Tongue (tissue), 2 donors: Measurements from ENCODE around the gene IQGAP2. TPM values are rescaled to one million over a fixed set of nuclear protein-coding genes. Genes with fewer than 3 reads are reported as not detected.
"Not testable (repeated sequence)": the region's sequence is repeated elsewhere in the genome, so short reads cannot be mapped to it uniquely, and the experiment has no call there.

ENCODE experiments used
- DNase-seq: peaks from one replicate; pipeline ENCODE4 v3.0.0-alpha.2; 2015
- total RNA-seq: library from RNA; depleted of rRNA; stranded (reverse); fragments of >200 nt; gene quantifications from one replicate; pipeline ENCODE4 v1.2.3, GENCODE V29; 2014

IQGAP2 gene
- total RNA-seq, 1 donor from 2014 or later = 32.8 TPM

DNA sequence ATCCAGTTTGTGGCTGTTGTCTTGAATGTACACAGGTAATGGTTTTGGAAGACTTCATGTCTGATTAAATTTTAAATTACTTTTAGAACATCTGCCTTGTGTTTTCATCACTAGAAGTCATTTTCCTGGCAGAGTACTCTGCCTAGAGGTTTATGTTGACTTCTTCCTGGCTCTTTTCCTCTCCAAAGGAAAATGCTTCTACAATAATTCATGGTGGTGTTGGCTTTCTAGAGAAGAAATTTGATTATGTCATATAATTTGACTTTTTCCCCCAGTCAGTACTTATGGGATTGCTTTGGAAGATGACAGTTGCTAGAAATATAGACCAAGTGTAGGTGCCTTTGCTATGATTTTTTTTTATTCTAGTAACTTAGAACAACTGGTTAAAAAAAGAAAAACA, 173.4 kb downstream of the IQGAP2 start:
- DNase-seq = peak; percentile 74

- peak; percentile 28 for DNase-seq
Measured at GRCh38 chr5:76576996-76577395, 173.9 kb downstream of the IQGAP2 start.

GRCh38 chr5:76579166-76579937, 176.3 kb downstream of the IQGAP2 start:
- no peak for DNase-seq

GRCh38 chr5:76580981-76581380, 177.9 kb downstream of the IQGAP2 start:
- no peak for DNase-seq

GRCh38 chr5:76582230-76583162, 179.4 kb downstream of the IQGAP2 start:
- DNase-seq = no peak

- peak; percentile 42 for DNase-seq
Measured at GRCh38 chr5:76583163-76584047, 180.3 kb downstream of the IQGAP2 start.

GRCh38 chr5:76585783-76586217, 182.7 kb downstream of the IQGAP2 start:
- DNase-seq = no peak

GRCh38 chr5:76586531-76586930, 183.4 kb downstream of the IQGAP2 start:
- DNase-seq = no peak

DNA sequence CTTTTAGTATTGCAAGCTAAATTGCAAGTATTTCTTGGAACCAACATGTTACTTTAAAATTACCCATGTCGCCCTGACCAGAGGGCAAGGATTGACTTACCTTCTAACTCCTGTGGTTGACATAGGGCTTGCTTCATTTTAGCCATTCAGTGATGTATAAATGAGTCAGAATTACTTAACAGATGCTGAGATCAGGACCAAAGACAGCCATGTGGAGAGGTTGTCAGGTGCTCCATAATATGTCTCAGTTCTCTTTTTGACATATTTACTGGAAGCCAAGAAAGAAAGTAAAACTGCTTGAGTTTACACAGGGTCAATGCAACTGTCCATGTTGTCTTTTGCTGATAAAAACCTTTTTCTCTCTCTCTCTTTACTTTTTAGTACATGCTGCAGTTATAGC, 186.9 kb downstream of the IQGAP2 start:
- no peak for DNase-seq

GRCh38 chr5:76591366-76591765, 188.3 kb downstream of the IQGAP2 start:
- no peak for DNase-seq

GRCh38 chr5:76592692-76593091, 189.6 kb downstream of the IQGAP2 start:
- DNase-seq = no peak

GRCh38 chr5:76594107-76594506, 191.0 kb downstream of the IQGAP2 start:
- DNase-seq = peak; percentile 19

DNA sequence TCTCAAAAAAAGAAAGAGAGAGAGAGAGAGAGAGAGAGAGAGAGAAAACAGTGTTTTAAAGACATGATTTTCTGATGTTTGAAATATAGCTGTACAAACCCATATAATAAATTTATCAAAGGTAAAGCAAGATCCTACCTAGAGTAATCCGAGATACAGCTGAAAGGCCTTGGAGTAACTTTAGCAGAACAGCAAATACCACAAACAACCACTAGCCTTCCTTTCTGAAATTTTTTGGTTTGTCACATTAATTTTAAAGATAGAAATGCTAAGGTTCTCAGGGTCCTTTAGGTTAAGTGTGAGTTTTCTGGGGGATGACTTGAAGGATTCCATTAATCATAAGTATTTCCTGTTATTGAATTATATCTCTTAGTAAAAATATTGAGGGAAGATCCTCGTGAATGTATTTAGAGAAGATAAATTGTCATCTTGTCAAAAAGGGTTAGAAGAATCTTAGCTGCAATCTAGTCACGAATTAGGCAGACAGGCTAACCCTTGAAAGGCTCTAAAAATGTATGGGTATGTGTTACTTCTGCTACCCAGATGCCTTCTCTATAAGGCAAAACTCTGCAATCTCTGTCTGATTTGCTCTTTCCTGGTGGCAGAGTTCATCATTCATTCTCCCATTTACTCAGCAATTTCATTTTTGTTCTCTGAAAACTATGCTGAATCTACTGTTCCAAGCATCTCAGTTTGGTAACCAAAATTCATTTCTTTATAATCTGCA, 192.8 kb downstream of the IQGAP2 start:
- DNase-seq = no peak

DNA sequence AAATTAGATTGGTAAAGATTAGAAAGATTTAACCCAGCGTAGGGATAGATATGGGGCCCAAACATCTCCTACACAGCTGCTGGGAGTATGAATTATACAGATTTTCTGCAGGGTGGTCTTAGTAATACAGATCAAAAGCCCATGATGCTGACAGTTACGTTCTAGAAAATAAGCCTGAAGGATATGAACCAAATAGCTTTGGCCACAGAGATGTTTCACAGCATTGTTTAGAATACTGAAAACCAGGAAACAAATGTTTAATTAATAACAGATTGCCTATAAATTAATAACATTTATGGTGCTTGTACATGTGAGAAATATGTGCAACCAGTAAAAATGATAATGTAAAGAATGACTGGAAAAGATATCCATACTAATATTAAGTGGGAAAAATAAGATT, 195.4 kb downstream of the IQGAP2 start:
- no peak for DNase-seq

DNA sequence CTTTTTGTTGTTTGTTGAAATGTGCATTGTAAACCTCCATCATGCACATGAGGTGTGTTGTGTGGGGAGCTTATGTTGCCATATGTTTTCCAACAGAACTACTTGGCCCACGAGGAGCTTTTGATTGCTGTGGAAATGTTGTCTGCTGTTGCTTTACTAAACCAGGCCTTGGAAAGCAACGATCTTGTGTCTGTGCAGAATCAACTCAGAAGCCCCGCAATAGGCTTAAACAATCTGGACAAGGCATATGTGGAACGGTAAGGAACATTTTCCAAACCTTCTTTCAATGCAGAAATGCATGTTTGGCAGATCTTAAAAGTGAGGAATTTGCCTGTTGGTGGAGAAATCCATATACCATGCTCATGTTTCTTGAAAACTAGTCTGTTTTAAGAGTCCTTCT, 197.6 kb downstream of the IQGAP2 start:
- peak; percentile 48 for DNase-seq

DNA sequence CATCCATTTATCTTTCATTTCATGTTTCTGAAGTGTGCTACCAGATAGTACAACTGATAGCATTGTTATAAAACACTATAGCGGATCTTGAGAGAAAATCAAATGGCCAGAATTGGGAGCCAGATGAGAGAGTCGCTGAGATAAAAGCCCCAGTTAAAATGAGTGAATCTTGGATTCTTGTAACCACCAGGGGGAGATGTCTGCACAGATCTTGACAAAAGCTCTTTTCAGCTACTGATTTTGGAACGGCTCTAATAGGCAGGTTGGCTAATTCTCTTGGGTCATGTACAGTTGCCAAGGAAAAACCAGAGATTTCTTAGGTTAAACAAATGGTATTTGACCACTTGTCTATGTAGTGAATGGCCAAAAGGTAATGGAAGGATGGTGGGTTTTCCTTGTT, 198.4 kb downstream of the IQGAP2 start:
- DNase-seq = peak; percentile 77

DNA sequence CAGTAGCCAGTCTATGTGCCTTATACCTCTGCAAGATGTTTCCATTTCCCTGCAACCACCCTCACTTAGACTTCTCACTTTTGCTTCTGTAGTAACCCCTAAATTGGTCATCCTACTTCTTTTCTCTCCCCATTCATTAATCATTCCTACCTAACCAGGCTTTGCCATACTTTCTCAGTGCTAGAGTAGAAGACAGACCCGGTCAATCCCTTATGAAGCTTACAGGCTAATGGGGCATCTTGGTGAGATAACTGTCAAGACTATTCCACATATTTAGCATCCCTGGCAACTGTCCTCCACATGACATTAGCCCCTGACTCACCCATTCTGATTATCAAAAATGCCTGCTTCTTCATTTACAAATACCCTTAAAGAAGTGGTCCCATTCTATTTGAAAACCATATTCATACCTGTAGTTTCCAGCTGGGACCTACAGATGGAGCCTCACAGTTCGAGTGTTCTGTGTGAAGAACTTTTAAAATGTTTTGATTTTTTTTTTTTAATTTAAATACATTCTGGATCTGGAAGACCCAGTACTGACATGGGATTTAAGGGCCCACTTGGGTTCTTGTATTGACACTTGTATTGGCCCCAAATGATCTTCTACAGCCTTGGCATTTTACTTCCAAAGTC, 199.1 kb downstream of the IQGAP2 start:
- DNase-seq = no peak

DNA sequence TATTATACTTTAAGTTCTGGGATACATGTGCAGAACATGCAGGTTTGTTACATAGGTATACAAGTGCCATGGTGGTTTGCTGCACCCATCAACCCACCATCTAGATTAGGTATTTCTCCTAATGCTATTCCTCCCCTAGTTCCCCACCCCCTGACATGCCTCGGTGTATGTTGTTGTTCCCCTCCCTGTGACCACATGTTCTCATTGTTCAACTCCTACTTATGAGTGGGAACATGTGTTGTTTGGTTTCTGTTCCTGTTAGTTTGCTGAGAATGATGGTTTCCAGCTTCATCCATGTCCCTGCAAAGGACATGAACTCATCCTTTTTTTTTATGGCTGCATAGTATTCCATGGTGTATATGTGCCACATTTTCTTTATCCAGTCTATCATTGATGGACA, 200.9 kb downstream of the IQGAP2 start:
- not testable (repeated sequence) for DNase-seq

- DNase-seq = no peak
Measured at GRCh38 chr5:76604838-76605237, 201.8 kb downstream of the IQGAP2 start.

GRCh38 chr5:76606701-76607100, 203.6 kb downstream of the IQGAP2 start:
- no peak for DNase-seq

DNA sequence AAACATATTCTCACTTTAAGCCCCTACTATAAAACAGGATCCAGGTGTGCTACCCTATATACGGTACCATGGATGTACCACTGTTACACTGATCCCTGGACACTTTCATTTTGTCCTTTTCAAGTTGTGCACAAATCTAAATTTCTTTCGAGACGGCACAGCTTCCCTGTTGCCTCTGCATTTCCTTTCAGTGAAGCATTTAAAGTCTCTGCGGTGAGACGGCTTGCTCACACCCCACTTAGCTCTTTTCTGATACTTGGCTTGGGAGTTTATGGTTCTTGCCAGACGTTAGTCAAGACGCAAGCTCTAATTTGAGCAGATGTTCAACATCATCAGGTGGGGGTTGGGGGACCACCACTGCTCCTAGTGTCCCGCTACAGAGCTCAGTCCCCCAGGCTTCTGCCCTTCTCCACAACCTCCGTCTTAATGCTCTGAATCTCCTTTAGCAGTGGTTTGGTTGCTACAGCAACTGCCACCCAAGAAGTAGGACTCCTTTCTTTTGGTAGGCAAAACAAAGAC, 204.3 kb downstream of the IQGAP2 start:
- peak; percentile 88 for DNase-seq
